HCT116 (cell line): Measurements from ENCODE around the gene NLRP6. TPM values are rescaled to one million over a fixed set of nuclear protein-coding genes. Genes with fewer than 3 reads are reported as not detected.

ENCODE experiments used
- ATAC-seq: fragments of 200-7000 bp; cut with Tn5 transposase; 2 replicates; pipeline ENCODE4 v1.9.1; 2020; ENCODE audit warnings: mild to moderate bottlenecking, moderate library complexity
- BruUV-seq: library from RNA; stranded (reverse); fragments of 400-500 nt; replicated peaks from 2 replicates; lab custom pipeline; 2021; lab: Mats Ljungman, UMichigan
- CTCF ChIA-PET: fragments of 300-600 bp; sonication (Branson Sonifier 250); formaldehyde crosslinking; loops from one replicate; lab custom pipeline; 2021; ENCODE audit warnings: antibody characterized with exemption; lab: Charles Lee
- POLR2A ChIA-PET: fragments of 300-600, 350-600 bp; sonication (Branson Sonifier 250); formaldehyde crosslinking; loops from one replicate; lab custom pipeline; 2021; ENCODE audit warnings: antibody characterized with exemption; lab: Charles Lee
- RAD21 ChIA-PET, 2 experiments: fragments of 300-600 bp; sonication (Branson Sonifier 250); formaldehyde crosslinking; loops; one replicate each; lab custom pipeline; 2023; ENCODE audit warnings: low total read pairs in 2 of 2; ENCODE audit not compliant: uncharacterized antibody in 2 of 2, unreplicated experiment in 2 of 2, low non-redundant PET in 1 of 2; lab: Charles Lee
- DNase-seq: peaks from one replicate; pipeline ENCODE4 v3.0.0-alpha.2; 2010; ENCODE audit warnings: low read depth, low spot score
- H2AFZ ChIP-seq: fragments of 200-600 bp; shearing (Covaris generic), sonication (generic); 2 replicates; pipeline ENCODE4 v1.6.1; 2017; ENCODE audit warnings: low read depth, mixed run types, mixed read lengths, antibody characterized with exemption, low read length; ENCODE audit not compliant: poor library complexity, severe bottlenecking
- H3K27ac ChIP-seq: 2 replicates; pipeline ENCODE4 v1.5.1; 2012; ENCODE audit warnings: low read depth, low read length
- H3K27me3 ChIP-seq: fragments of 200-600 bp; sonication (generic); 2 replicates; pipeline ENCODE4 v1.6.1; 2016; ENCODE audit warnings: mixed run types, low read length, mixed read lengths; ENCODE audit not compliant: insufficient read depth
- H3K36me3 ChIP-seq, 2 experiments: fragments of 200-500 bp in 1 of 2; fragments of 200-600 bp in 1 of 2; sonication (Bioruptor generic) in 1 of 2; sonication (generic) in 1 of 2; 2 replicates each; pipeline versions ENCODE4 v1.5.1 to v1.6.1; 2014 to 2016; ENCODE audit warnings: low read length in 2 of 2, inconsistent platforms in 1 of 2, mixed read lengths in 1 of 2, mixed run types in 1 of 2; ENCODE audit not compliant: insufficient read depth in 2 of 2, control insufficient read depth in 1 of 2
- H3K4me1 ChIP-seq, 2 experiments: fragments of 200-600 bp in 1 of 2; sonication (generic) in 1 of 2; 2 replicates each; pipeline versions ENCODE4 v1.5.1 to v1.6.1; 2012 to 2017; ENCODE audit warnings: low read length in 2 of 2, inconsistent platforms in 1 of 2, mild to moderate bottlenecking in 1 of 2, mixed read lengths in 1 of 2, mixed run types in 1 of 2, moderate library complexity in 1 of 2; ENCODE audit not compliant: insufficient read depth in 2 of 2, control insufficient read depth in 1 of 2
- H3K4me2 ChIP-seq: fragments of 200-600 bp; sonication (generic); 2 replicates; pipeline ENCODE4 v1.6.1; 2017; ENCODE audit warnings: mixed run types, low read length, mixed read lengths
- H3K4me3 ChIP-seq, 2 experiments: fragments of 200-600 bp in 1 of 2; sonication (generic) in 1 of 2; replicated peaks in 1 of 2; 2 replicates each; pipeline ENCODE4 v1.5.1; 2011 to 2016; ENCODE audit warnings: low read length in 2 of 2, control low read depth in 1 of 2, low read depth in 1 of 2, mild to moderate bottlenecking in 1 of 2, mixed read lengths in 1 of 2, mixed run types in 1 of 2
- H3K79me2 ChIP-seq: fragments of 200-600 bp; sonication (generic); 2 replicates; pipeline ENCODE4 v1.6.1; 2017; ENCODE audit warnings: mild to moderate bottlenecking, mixed run types, low read length, moderate library complexity, mixed read lengths; ENCODE audit not compliant: insufficient read depth
- H3K9ac ChIP-seq: fragments of 200-600 bp; sonication (generic); 2 replicates; pipeline ENCODE4 v1.6.1; 2016; ENCODE audit warnings: low read length, mixed read lengths
- H3K9me2 ChIP-seq: fragments of 200-600 bp; sonication (generic), shearing (Covaris generic); 2 replicates; pipeline ENCODE4 v1.6.1; 2017; ENCODE audit warnings: mixed run types, mild to moderate bottlenecking, moderate library complexity; ENCODE audit not compliant: insufficient read depth
- H3K9me3 ChIP-seq, 2 experiments: fragments of 200-500 bp in 1 of 2; fragments of 200-600 bp in 1 of 2; sonication (Bioruptor generic) in 1 of 2; sonication (generic) in 1 of 2; 2 replicates each; pipeline ENCODE4 v1.6.1; 2014 to 2017; ENCODE audit warnings: low read length in 2 of 2, mixed read lengths in 2 of 2, inconsistent platforms in 1 of 2, low read depth in 1 of 2, mild to moderate bottlenecking in 1 of 2, mixed run types in 1 of 2, moderate library complexity in 1 of 2; ENCODE audit not compliant: control insufficient read depth in 1 of 2, insufficient read depth in 1 of 2
- H4K20me1 ChIP-seq: fragments of 200-600 bp; sonication (generic), shearing (Covaris generic); 2 replicates; pipeline ENCODE4 v1.6.1; 2017; ENCODE audit warnings: mixed run types, mild to moderate bottlenecking, moderate library complexity; ENCODE audit not compliant: insufficient read depth
- CBX3 ChIP-seq: IDR thresholded peaks from 2 replicates; pipeline ENCODE4 v1.6.1; 2012; ENCODE audit warnings: low read depth
- ELF1 ChIP-seq: IDR thresholded peaks from 2 replicates; pipeline ENCODE4 v1.6.1; 2012; ENCODE audit warnings: low read depth, borderline replicate concordance
- EZH2 ChIP-seq: fragments of 200-600 bp; sonication (generic); IDR thresholded peaks from 2 replicates; pipeline ENCODE4 v1.6.1; 2017; ENCODE audit warnings: antibody characterized with exemption, mixed run types
- JUND ChIP-seq: IDR thresholded peaks from 2 replicates; pipeline ENCODE4 v1.6.1; 2012
- RAD21 ChIP-seq: IDR thresholded peaks from 2 replicates; pipeline ENCODE4 v1.6.1; 2012; ENCODE audit warnings: low read depth, mild to moderate bottlenecking
- SRF ChIP-seq: IDR thresholded peaks from 2 replicates; pipeline ENCODE4 v1.6.1; 2012; ENCODE audit warnings: low read depth
- intact Hi-C: fragments of 100-400 bp; cut with micrococcal nuclease; formaldehyde crosslinking; loops from 2 replicates; pipeline ENCODE4 v1.10.0; 2022
- total RNA-seq: library from RNA; stranded (reverse); gene quantifications from one replicate; pipeline ENCODE4 v1.2.1, GENCODE V29; 2021; ENCODE audit not compliant: unreplicated experiment
- TF ChIP-seq, protein P1 (sequence below), 3 experiments: fragments of 200-600 bp in 1 of 3; sonication (generic) in 1 of 3; IDR thresholded peaks in 2 of 3; conservative IDR thresholded peaks in 1 of 3; 2 replicates each; pipeline ENCODE4 v1.5.1; 2012 to 2017; ENCODE audit warnings: low read depth in 2 of 3, low read length in 2 of 3, antibody characterized with exemption in 1 of 3, borderline replicate concordance in 1 of 3, control low read depth in 1 of 3, mild to moderate bottlenecking in 1 of 3, mixed read lengths in 1 of 3, mixed run types in 1 of 3, moderate library complexity in 1 of 3; ENCODE audit not compliant: insufficient read depth in 1 of 3
- TF ChIP-seq, protein P2 (sequence below): IDR thresholded peaks from 2 replicates; pipeline ENCODE4 v1.6.1; 2012
- TF ChIP-seq, protein P3 (sequence below): IDR thresholded peaks from 2 replicates; pipeline ENCODE4 v1.6.1; 2011; ENCODE audit warnings: mild to moderate bottlenecking, low read length, moderate library complexity; ENCODE audit not compliant: insufficient replicate concordance; ENCODE audit errors: extremely low read depth
- TF ChIP-seq, protein P4 (sequence below): IDR thresholded peaks from 2 replicates; pipeline ENCODE4 v1.6.1; 2012

NLRP6 gene
- total RNA-seq, 1 experiment from 2014 or later, result not detected

DNA sequence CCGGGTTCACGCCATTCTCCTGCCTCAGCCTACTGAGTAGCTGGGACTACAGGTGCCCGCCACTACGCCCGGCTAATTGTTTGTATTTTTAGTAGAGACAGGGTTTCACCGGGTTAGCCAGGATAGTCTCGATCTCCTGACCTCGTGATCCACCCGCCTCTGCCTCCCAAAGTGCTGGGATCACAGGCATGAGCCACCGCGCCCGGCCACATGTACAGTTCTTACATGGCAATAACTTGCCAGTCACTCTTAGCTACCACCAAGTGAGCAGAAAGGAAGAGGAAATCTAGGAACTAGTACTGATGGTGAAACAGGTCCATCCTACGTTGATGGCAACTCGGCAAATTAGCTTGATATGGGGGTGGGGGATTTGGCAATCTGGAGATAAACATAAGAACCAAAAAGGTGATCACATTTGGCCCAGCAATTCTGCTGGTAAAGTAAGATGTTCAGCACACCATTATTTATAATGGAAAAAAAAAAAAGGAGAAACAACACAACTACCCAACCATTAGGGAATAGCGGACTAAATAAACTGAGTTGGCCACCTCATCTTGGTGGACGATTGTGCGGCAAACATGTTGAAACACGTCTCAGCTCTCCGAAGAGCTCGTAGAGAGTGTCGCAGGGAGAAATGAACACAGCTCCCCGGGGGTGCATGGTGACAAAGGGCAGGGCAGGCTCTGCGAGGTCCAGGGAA, 5.3 kb downstream of the NLRP6 start:
- ATAC-seq, result no peak
- no peak for TF ChIP-seq RAD21
- TF ChIP-seq, protein P1, sequence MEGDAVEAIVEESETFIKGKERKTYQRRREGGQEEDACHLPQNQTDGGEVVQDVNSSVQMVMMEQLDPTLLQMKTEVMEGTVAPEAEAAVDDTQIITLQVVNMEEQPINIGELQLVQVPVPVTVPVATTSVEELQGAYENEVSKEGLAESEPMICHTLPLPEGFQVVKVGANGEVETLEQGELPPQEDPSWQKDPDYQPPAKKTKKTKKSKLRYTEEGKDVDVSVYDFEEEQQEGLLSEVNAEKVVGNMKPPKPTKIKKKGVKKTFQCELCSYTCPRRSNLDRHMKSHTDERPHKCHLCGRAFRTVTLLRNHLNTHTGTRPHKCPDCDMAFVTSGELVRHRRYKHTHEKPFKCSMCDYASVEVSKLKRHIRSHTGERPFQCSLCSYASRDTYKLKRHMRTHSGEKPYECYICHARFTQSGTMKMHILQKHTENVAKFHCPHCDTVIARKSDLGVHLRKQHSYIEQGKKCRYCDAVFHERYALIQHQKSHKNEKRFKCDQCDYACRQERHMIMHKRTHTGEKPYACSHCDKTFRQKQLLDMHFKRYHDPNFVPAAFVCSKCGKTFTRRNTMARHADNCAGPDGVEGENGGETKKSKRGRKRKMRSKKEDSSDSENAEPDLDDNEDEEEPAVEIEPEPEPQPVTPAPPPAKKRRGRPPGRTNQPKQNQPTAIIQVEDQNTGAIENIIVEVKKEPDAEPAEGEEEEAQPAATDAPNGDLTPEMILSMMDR (IDR thresholded peaks at IDR 0.05 in 2 of 3, conservative IDR thresholded peaks at IDR 0.05 in 1 of 3; ENCODE audit: borderline replicate concordance in 1 of 3, insufficient read depth in 1 of 3, low read depth in 2 of 3, low read length in 2 of 3), result no peak
- TF ChIP-seq, protein P2, sequence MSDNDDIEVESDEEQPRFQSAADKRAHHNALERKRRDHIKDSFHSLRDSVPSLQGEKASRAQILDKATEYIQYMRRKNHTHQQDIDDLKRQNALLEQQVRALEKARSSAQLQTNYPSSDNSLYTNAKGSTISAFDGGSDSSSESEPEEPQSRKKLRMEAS, result no peak
- TF ChIP-seq ELF1, result no peak
- TF ChIP-seq SRF, result no peak
- TF ChIP-seq, protein P3, sequence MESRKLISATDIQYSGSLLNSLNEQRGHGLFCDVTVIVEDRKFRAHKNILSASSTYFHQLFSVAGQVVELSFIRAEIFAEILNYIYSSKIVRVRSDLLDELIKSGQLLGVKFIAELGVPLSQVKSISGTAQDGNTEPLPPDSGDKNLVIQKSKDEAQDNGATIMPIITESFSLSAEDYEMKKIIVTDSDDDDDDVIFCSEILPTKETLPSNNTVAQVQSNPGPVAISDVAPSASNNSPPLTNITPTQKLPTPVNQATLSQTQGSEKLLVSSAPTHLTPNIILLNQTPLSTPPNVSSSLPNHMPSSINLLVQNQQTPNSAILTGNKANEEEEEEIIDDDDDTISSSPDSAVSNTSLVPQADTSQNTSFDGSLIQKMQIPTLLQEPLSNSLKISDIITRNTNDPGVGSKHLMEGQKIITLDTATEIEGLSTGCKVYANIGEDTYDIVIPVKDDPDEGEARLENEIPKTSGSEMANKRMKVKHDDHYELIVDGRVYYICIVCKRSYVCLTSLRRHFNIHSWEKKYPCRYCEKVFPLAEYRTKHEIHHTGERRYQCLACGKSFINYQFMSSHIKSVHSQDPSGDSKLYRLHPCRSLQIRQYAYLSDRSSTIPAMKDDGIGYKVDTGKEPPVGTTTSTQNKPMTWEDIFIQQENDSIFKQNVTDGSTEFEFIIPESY, result no peak
- TF ChIP-seq, protein P4, sequence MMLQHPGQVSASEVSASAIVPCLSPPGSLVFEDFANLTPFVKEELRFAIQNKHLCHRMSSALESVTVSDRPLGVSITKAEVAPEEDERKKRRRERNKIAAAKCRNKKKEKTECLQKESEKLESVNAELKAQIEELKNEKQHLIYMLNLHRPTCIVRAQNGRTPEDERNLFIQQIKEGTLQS, result no peak
- no peak for TF ChIP-seq JUND
- no peak for TF ChIP-seq EZH2
- no peak for TF ChIP-seq CBX3
- TF ChIP-seq, all 23 proteins: peak for 0
- BruUV-seq, result no TSS peak
- H3K4me1 ChIP-seq, result peaks cover 10 to 20% of the 10 kb centered on the region in 2 experiments
- H3K9me3 ChIP-seq, result no peaks in the 10 kb centered on the region
- ChIA-PET CTCF (interaction anchor here (0.7 to 0.8 kb wide), 2 partner anchors 33 to 34 kb away, joined by 3 read pairs; no protein-coding TSS in a partner anchor), RAD21 (no interaction called here), POLR2A (no interaction called here)
- H3K27ac ChIP-seq, result no peak overlapping the region; the same call in 1 of the 2 replicates
- no peak overlapping the region for H3K9ac ChIP-seq
- DNase-seq, result no peak
- no peaks in the 10 kb centered on the region for H3K36me3 ChIP-seq
- H3K27me3 ChIP-seq, result no peaks in the 10 kb centered on the region
- H2AFZ ChIP-seq, result no peak overlapping the region
- peaks cover 3% of the 10 kb centered on the region; the same call in 1 of the 2 replicates for H3K79me2 ChIP-seq
- intact Hi-C loops, result no loop called here
- H3K4me2 ChIP-seq, result no peak overlapping the region
- H4K20me1 ChIP-seq, result no peaks in the 10 kb centered on the region
- no peaks in the 10 kb centered on the region for H3K9me2 ChIP-seq
- H3K4me3 ChIP-seq, result no peak overlapping the region
